NT2/D1 (cell line): Measurements from ENCODE around the gene ADH1B.

Source experiments
- SUZ12 ChIP-seq: IDR thresholded peaks from 2 replicates; pipeline ENCODE4 v1.6.1; 2011; ENCODE audit not compliant: insufficient read length, insufficient read depth; ENCODE audit errors: extremely low read depth
- YY1 ChIP-seq: IDR thresholded peaks from 2 replicates; pipeline ENCODE4 v1.6.1; 2011; ENCODE audit not compliant: insufficient read length, insufficient read depth
- ZNF274 ChIP-seq: IDR thresholded peaks from 2 replicates; pipeline ENCODE4 v1.6.1; 2011; ENCODE audit warnings: mild to moderate bottlenecking, low read depth, low read length

- TF ChIP-seq YY1 (no peak), SUZ12 (no peak), ZNF274 (no peak)
Observed at GRCh38 chr4:99300934-99301333, 20.3 kb downstream of the ADH1B start.
